ENCODE results near the gene SFRP2.

The SFRP2 gene

GRCh38 chr4:153788051-153788412, 851 bp downstream of the SFRP2 start:
- ATAC-seq (ENCODE audit: insufficient read depth, low read depth), result no peak
- no peaks in the 10 kb centered on the region for H3K36me3 ChIP-seq (ENCODE audit: insufficient read depth, low read length)
- no peak for DNase-seq
- no peaks in the 10 kb centered on the region for H3K79me2 ChIP-seq (ENCODE audit: insufficient read depth, low read length)
- no peaks in the 10 kb centered on the region for H3K27me3 ChIP-seq (ENCODE audit: insufficient read depth, low read length, poor library complexity)
- H4K20me1 ChIP-seq (ENCODE audit: insufficient read depth, low read length), result no peaks in the 10 kb centered on the region
- H3K4me2 ChIP-seq (ENCODE audit: insufficient read depth, low read length), result no peak overlapping the region
- no peak overlapping the region for H3K9ac ChIP-seq (ENCODE audit: low read depth, low read length)
- no peak overlapping the region for H2AFZ ChIP-seq (ENCODE audit: low read depth, low read length)
- no peaks in the 10 kb centered on the region for H3K9me3 ChIP-seq (ENCODE audit: insufficient read depth, low read length, severe bottlenecking)
- TF ChIP-seq CTCF (IDR thresholded peaks at IDR 0.05; ENCODE audit: borderline replicate concordance, extremely low read depth, low read length, poor library complexity, severe bottlenecking), result no peak
- TF ChIP-seq EZH2 (IDR thresholded peaks at IDR 0.05; ENCODE audit: borderline replicate concordance, low read depth, low read length, severe bottlenecking), result no peak
- no peaks in the 10 kb centered on the region for H3K4me1 ChIP-seq (ENCODE audit: insufficient read depth, low read length)
- H3K4me3 ChIP-seq (ENCODE audit: low read depth in 1 of 2, low read length in 2 of 2), result no peak overlapping the region
- H3K27ac ChIP-seq (ENCODE audit: low read length), result no peak overlapping the region

GRCh38 chr4:153787575-153787974, 1.3 kb downstream of the SFRP2 start:
- no peak overlapping the region for H3K27ac ChIP-seq (ENCODE audit: low read length)
- no peaks in the 10 kb centered on the region for H3K36me3 ChIP-seq (ENCODE audit: insufficient read depth, low read length)
- no peak for TF ChIP-seq CTCF (IDR thresholded peaks at IDR 0.05; ENCODE audit: borderline replicate concordance, extremely low read depth, low read length, poor library complexity, severe bottlenecking)
- no peak for TF ChIP-seq EZH2 (IDR thresholded peaks at IDR 0.05; ENCODE audit: borderline replicate concordance, low read depth, low read length, severe bottlenecking)
- no peak overlapping the region for H3K4me2 ChIP-seq (ENCODE audit: insufficient read depth, low read length)
- no peak overlapping the region for H2AFZ ChIP-seq (ENCODE audit: low read depth, low read length)
- H3K79me2 ChIP-seq (ENCODE audit: insufficient read depth, low read length), result no peaks in the 10 kb centered on the region
- ATAC-seq (ENCODE audit: insufficient read depth, low read depth) (no peak), DNase-seq (no peak)
- H3K9ac ChIP-seq (ENCODE audit: low read depth, low read length), result no peak overlapping the region
- no peak overlapping the region for H3K4me3 ChIP-seq (ENCODE audit: low read depth in 1 of 2, low read length in 2 of 2)
- no peaks in the 10 kb centered on the region for H3K9me3 ChIP-seq (ENCODE audit: insufficient read depth, low read length, severe bottlenecking)
- no peaks in the 10 kb centered on the region for H3K27me3 ChIP-seq (ENCODE audit: insufficient read depth, low read length, poor library complexity)
- H4K20me1 ChIP-seq (ENCODE audit: insufficient read depth, low read length), result no peaks in the 10 kb centered on the region
- H3K4me1 ChIP-seq (ENCODE audit: insufficient read depth, low read length), result no peaks in the 10 kb centered on the region

GRCh38 chr4:153787061-153787560, 1.8 kb downstream of the SFRP2 start:
- ATAC-seq (ENCODE audit: insufficient read depth, low read depth) (no peak), DNase-seq (no peak)
- Histone ChIP-seq H3K4me2 (ENCODE audit: insufficient read depth, low read length) (no peak overlapping the region), H3K9ac (ENCODE audit: low read depth, low read length) (no peak overlapping the region), H3K36me3 (ENCODE audit: insufficient read depth, low read length) (no peaks in the 10 kb centered on the region), H3K4me3 (ENCODE audit: low read depth in 1 of 2, low read length in 2 of 2) (no peak overlapping the region), H3K9me3 (ENCODE audit: insufficient read depth, low read length, severe bottlenecking) (no peaks in the 10 kb centered on the region), H3K79me2 (ENCODE audit: insufficient read depth, low read length) (no peaks in the 10 kb centered on the region), H3K27me3 (ENCODE audit: insufficient read depth, low read length, poor library complexity) (no peaks in the 10 kb centered on the region), H3K4me1 (ENCODE audit: insufficient read depth, low read length) (no peaks in the 10 kb centered on the region), H3K27ac (ENCODE audit: low read length) (no peak overlapping the region), H4K20me1 (ENCODE audit: insufficient read depth, low read length) (no peaks in the 10 kb centered on the region), H2AFZ (ENCODE audit: low read depth, low read length) (no peak overlapping the region)
- no peak for TF ChIP-seq CTCF (IDR thresholded peaks at IDR 0.05; ENCODE audit: borderline replicate concordance, extremely low read depth, low read length, poor library complexity, severe bottlenecking)
- no peak for TF ChIP-seq EZH2 (IDR thresholded peaks at IDR 0.05; ENCODE audit: borderline replicate concordance, low read depth, low read length, severe bottlenecking)
